B cell (primary cell): ENCODE data around the gene CASP9. TPM values are rescaled to one million over a fixed set of nuclear protein-coding genes. Genes with fewer than 3 reads are reported as not detected.
"Not testable (repeated sequence)": the region's sequence is repeated elsewhere in the genome, so short reads cannot be mapped to it uniquely, and the experiment has no call there.

Experiments used
- ATAC-seq: fragments of 200-7000 bp; cut with Tn5 transposase; one replicate; pipeline ENCODE4 v1.10.0; 2021; ENCODE audit warnings: low read depth, mild to moderate bottlenecking, moderate number of reproducible peaks, moderate library complexity
- CTCF ChIA-PET: fragments of 350-600 bp; sonication (Branson Sonifier 250); formaldehyde crosslinking; loops from one replicate; lab custom pipeline; 2021; ENCODE audit warnings: antibody characterized with exemption, inconsistent platforms; lab: Charles Lee
- POLR2A ChIA-PET: fragments of 350-600 bp; sonication (Branson Sonifier 250); formaldehyde crosslinking; loops from one replicate; lab custom pipeline; 2021; ENCODE audit warnings: antibody characterized with exemption; lab: Charles Lee
- DNase-seq: peaks from one replicate; pipeline ENCODE4 v3.0.0; 2013
- H2AFZ ChIP-seq: 2 replicates; pipeline ENCODE4 v1.6.1; 2012; ENCODE audit warnings: mild to moderate bottlenecking, low read depth, low read length; ENCODE audit not compliant: insufficient read depth, poor library complexity, severe bottlenecking
- H3K27ac ChIP-seq, 2 donors: 1 replicate in 1 of 2; 2 replicates in 1 of 2; pipeline ENCODE4 v1.5.1; 2012 to 2013; ENCODE audit warnings: low read length in 2 of 2, mild to moderate bottlenecking in 2 of 2, moderate library complexity in 1 of 2
- H3K27me3 ChIP-seq, 4 experiments: fragments of 200-600 bp in 1 of 4; sonication (generic) in 1 of 4; replicated peaks in 1 of 4; 1 replicate in 2 of 4; 2 replicates in 2 of 4; pipeline versions ENCODE4 v1.6.1 to v1.7.0; 2013 to 2016; ENCODE audit warnings: low read length in 3 of 4, mild to moderate bottlenecking in 2 of 4, mixed read lengths in 1 of 4, moderate library complexity in 1 of 4; ENCODE audit not compliant: insufficient read depth in 4 of 4, control insufficient read depth in 3 of 4; ENCODE audit errors: control extremely low read depth in 1 of 4
- H3K36me3 ChIP-seq, 2 experiments: replicated peaks in 1 of 2; 1 replicate in 1 of 2; 2 replicates in 1 of 2; pipeline versions ENCODE4 v1.6.1 to v1.7.1; 2013; ENCODE audit warnings: low read length in 1 of 2; ENCODE audit not compliant: insufficient read depth in 2 of 2, control insufficient read depth in 1 of 2; ENCODE audit errors: control extremely low read depth in 1 of 2, extremely low read depth in 1 of 2
- H3K4me1 ChIP-seq, 2 donors: fragments of 200-600 bp in 1 of 2; sonication (generic) in 1 of 2; 1 replicate in 1 of 2; 2 replicates in 1 of 2; pipeline versions ENCODE4 v1.5.1 to v1.6.1; 2013 to 2017; ENCODE audit warnings: low read length in 2 of 2; ENCODE audit not compliant: control insufficient read depth in 2 of 2, insufficient read depth in 2 of 2
- H3K4me2 ChIP-seq: replicated peaks from 2 replicates; pipeline ENCODE3; 2012; ENCODE audit warnings: mild to moderate bottlenecking, low read depth, low read length; ENCODE audit not compliant: poor library complexity, severe bottlenecking
- H3K4me3 ChIP-seq, 5 experiments: fragments of 200-600 bp in 1 of 5; sonication (generic) in 1 of 5; 1 replicate in 3 of 5; 2 replicates in 2 of 5; pipeline versions ENCODE4 v1.5.1 to v1.7.0; 2011 to 2016; ENCODE audit warnings: low read length in 4 of 5, mild to moderate bottlenecking in 4 of 5, low read depth in 2 of 5, control low read depth in 1 of 5, moderate library complexity in 1 of 5; ENCODE audit not compliant: insufficient read depth in 1 of 5; ENCODE audit errors: control extremely low read depth in 1 of 5, extremely low read depth in 1 of 5
- H3K79me2 ChIP-seq: fragments of 200-600 bp; sonication (generic); one replicate; pipeline ENCODE4 v1.6.0; 2016; ENCODE audit warnings: low read length; ENCODE audit not compliant: control insufficient read depth, insufficient read depth
- H3K9ac ChIP-seq: fragments of 200-600 bp; sonication (generic); 2 replicates; pipeline ENCODE4 v1.6.1; 2017; ENCODE audit warnings: mild to moderate bottlenecking, low read length, moderate library complexity
- H3K9me3 ChIP-seq, 3 donors: one replicate each; pipeline versions ENCODE4 v1.6.1 to v1.7.1; 2013; ENCODE audit warnings: low read length in 2 of 3; ENCODE audit not compliant: control insufficient read depth in 2 of 3, insufficient read depth in 1 of 3; ENCODE audit errors: control extremely low read depth in 1 of 3
- H4K20me1 ChIP-seq: 2 replicates; pipeline ENCODE4 v1.6.0; 2012; ENCODE audit warnings: mild to moderate bottlenecking, low read length; ENCODE audit not compliant: insufficient read depth, control insufficient read depth, poor library complexity, severe bottlenecking
- H3K27ac Mint-ChIP-seq: one replicate; pipeline ENCODE4 v1.8.0; 2021; ENCODE audit warnings: mixed read lengths
- H3K27me3 Mint-ChIP-seq: one replicate; pipeline ENCODE4 v1.8.0; 2021; ENCODE audit warnings: mixed read lengths
- H3K4me1 Mint-ChIP-seq: one replicate; pipeline ENCODE4 v1.8.0; 2021; ENCODE audit warnings: mixed read lengths
- H3K4me3 Mint-ChIP-seq: one replicate; pipeline ENCODE4 v1.8.0; 2021; ENCODE audit warnings: mixed read lengths
- H3K9me3 Mint-ChIP-seq: one replicate; pipeline ENCODE4 v1.8.0; 2022; ENCODE audit warnings: mixed read lengths; ENCODE audit not compliant: insufficient read depth
- CTCF ChIP-seq: fragments of 200-600 bp; IDR thresholded peaks from one replicate; pipeline ENCODE4 v1.8.0; 2022; ENCODE audit warnings: antibody characterized with exemption, mild to moderate bottlenecking
- WGBS: methylation state at CpG from one replicate; pipeline ENCODE4 v1.1.5; 2013; ENCODE audit warnings: missing lambda C conversion rate; ENCODE audit not compliant: insufficient coverage; 5-methylcytosine and 5-hydroxymethylcytosine counted together
- intact Hi-C: fragments of 100-400 bp; cut with micrococcal nuclease; formaldehyde crosslinking; loops from one replicate; pipeline ENCODE4 v1.10.0; 2022
- polyA plus RNA-seq: library from polyadenylated mRNA; depleted of rRNA; stranded (reverse); fragments of >200 nt; gene quantifications from 2 replicates; pipeline ENCODE4 v1.2.3, GENCODE V29; 2012
- total RNA-seq, 2 donors: library from RNA; stranded (reverse); fragments of 120-200 nt in 1 of 2; gene quantifications; 1 replicate in 1 of 2; 2 replicates in 1 of 2; pipeline versions ENCODE4 v1.2.3 to v1.2.4, GENCODE V29; 2013 to 2022

The CASP9 gene
- total and polyA plus RNA-seq, 2 donors (not counting 1 experiment from before 2014, with no cell fraction given) = 16.8 to 22.9 TPM

GRCh38 chr1:15459771-15460707 is 64.0 kb downstream of the CASP9 start:
- ChIA-PET POLR2A (no interaction called here), CTCF (interaction anchor here (0.7 kb wide), 1 partner anchor 10 kb away, joined by 3 read pairs; no protein-coding TSS in a partner anchor)
- Mint-ChIP-seq H3K27ac (no peak overlapping the region), H3K27me3 (peaks cover 16% of the 10 kb centered on the region), H3K4me3 (no peak overlapping the region), H3K4me1 (no peaks in the 10 kb centered on the region), H3K9me3 (no peaks in the 10 kb centered on the region)
- H3K36me3 ChIP-seq = no peaks in the 10 kb centered on the region
- no peaks in the 10 kb centered on the region for H3K79me2 ChIP-seq
- no peaks in the 10 kb centered on the region for H3K4me1 ChIP-seq
- no peaks in the 10 kb centered on the region for H3K9me3 ChIP-seq
- no peak overlapping the region for H3K27ac ChIP-seq
- ATAC-seq (no peak), DNase-seq (no peak)
- no peak overlapping the region for H3K9ac ChIP-seq
- no peak overlapping the region for H3K4me2 ChIP-seq
- no peaks in the 10 kb centered on the region for H4K20me1 ChIP-seq
- H3K27me3 ChIP-seq = no peaks in the 10 kb centered on the region
- intact Hi-C loops = no loop called here
- no CpG with 5 or more reads among the region's 10 CpGs for WGBS
- no peak for TF ChIP-seq CTCF
- no peak overlapping the region for H3K4me3 ChIP-seq
- no peak overlapping the region for H2AFZ ChIP-seq

DNA sequence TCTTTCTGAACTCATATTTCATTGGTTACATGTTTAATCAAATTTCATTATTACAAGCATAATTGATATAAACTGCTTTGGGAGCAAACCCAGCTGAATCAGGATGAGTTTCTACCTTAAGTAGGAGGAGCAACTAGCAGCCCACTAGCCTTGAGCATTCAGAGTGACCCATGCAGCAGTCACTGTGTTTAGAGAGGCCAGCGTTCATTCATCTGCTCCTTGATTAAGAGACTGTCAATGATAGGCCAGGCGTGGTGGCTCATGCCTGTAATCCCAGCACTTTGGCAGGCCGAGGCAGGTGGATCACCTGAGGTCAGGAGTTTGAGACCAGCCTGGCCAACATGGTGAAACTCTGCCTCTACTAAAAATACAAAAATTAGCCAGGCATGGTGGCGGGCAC is 65.6 kb downstream of the CASP9 start:
- 92% methylated on average over 3 of the region's 4 CpGs for WGBS
- H3K4me3 ChIP-seq, POLR2A ChIA-PET, H3K9me3 Mint-ChIP-seq, H3K27me3 ChIP-seq, H3K27ac Mint-ChIP-seq, H3K27ac ChIP-seq, DNase-seq, intact Hi-C loops, CTCF ChIA-PET, H3K4me1 ChIP-seq, H3K4me1 Mint-ChIP-seq, ATAC-seq, H4K20me1 ChIP-seq, H3K79me2 ChIP-seq, H3K36me3 ChIP-seq, H2AFZ ChIP-seq, H3K9ac ChIP-seq, H3K9me3 ChIP-seq, H3K4me3 Mint-ChIP-seq, H3K4me2 ChIP-seq: not testable (repeated sequence)
- peaks cover 16% of the 10 kb centered on the region for H3K27me3 Mint-ChIP-seq
